ENCODE measurements around the gene KRTAP4-3. TPM values are rescaled to one million over a fixed set of nuclear protein-coding genes. Genes with fewer than 3 reads are reported as not detected.

The KRTAP4-3 gene
- total and polyA plus RNA-seq, 2 of the 8 experiments (the other 6 are each of a cell fraction or from before 2014, with no cell fraction given): not detected

DNA sequence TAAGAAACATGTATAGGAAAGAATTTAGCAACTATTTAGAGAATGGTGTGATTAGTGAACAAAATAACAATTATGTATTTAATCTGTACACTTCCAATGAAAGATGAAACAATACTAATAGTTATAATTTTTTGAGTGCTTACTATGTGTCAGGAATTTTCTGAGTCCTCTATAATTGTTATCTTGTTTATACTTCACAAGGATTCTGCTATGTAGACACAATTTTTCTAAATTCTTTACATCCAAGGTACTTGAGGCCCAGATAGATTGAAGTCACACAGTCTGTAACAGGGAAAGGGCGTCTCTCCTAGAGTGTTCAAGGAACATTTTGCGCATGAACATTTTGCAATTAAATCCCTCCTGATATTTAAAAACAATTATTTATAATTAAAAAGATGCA, 43.0 kb downstream of the KRTAP4-3 start:
- H3K36me3 ChIP-seq (ENCODE audit: control insufficient read depth in 2 of 4, insufficient read depth in 4 of 4, low read length in 3 of 4): no peaks in the 10 kb centered on the region
- POLR2A ChIA-PET (ENCODE audit: partially characterized antibody): no interaction called here
- H3K14ac ChIP-seq (ENCODE audit: insufficient read length): no peak overlapping the region
- no peaks in the 10 kb centered on the region for H3K27me3 ChIP-seq (replicated peaks in 1 of 4; ENCODE audit: control insufficient read depth in 3 of 4, extremely low read depth in 1 of 4, insufficient read depth in 3 of 4, low read length in 3 of 4)
- H3K9ac ChIP-seq (replicated peaks in 1 of 4; ENCODE audit: extremely low read depth in 1 of 4, low read depth in 3 of 4, low read length in 3 of 4): no peak overlapping the region
- no peak overlapping the region for H2BK5ac ChIP-seq (ENCODE audit: low read depth, low read length)
- no peak overlapping the region for H4K91ac ChIP-seq (replicated peaks; ENCODE audit: insufficient read length, low read length)
- DNase-seq (ENCODE audit: low read depth in 1 of 2, low spot score in 2 of 2) (no peak), FAIRE-seq (no peak)
- H2AK5ac ChIP-seq (ENCODE audit: low read depth, low read length): no peak overlapping the region
- no peak overlapping the region for H2BK12ac ChIP-seq (ENCODE audit: low read depth, low read length)
- no peaks in the 10 kb centered on the region for H3K4me1 ChIP-seq (replicated peaks in 1 of 4; ENCODE audit: control insufficient read depth in 3 of 4, insufficient read depth in 4 of 4, low read length in 3 of 4)
- no peak overlapping the region for H3K27ac ChIP-seq (ENCODE audit: low read depth, low read length)
- no peak overlapping the region for H4K5ac ChIP-seq (ENCODE audit: insufficient read length, low read depth, low read length)
- CTCF ChIA-PET (ENCODE audit: partially characterized antibody): no interaction called here
- H3K4me2 ChIP-seq (ENCODE audit: insufficient read depth in 1 of 2, low read depth in 2 of 2, low read length in 2 of 2): no peak overlapping the region
- no peaks in the 10 kb centered on the region for H3K79me1 ChIP-seq (ENCODE audit: low read depth, low read length)
- H3K18ac ChIP-seq (ENCODE audit: extremely low read depth, low read length): no peak overlapping the region
- no peak overlapping the region for H2BK15ac ChIP-seq (ENCODE audit: low read length)
- WGBS, 2 experiments (ENCODE audit: extremely low coverage in 1 of 2, insufficient coverage in 1 of 2, insufficient read length in 1 of 2, insufficient replicate concordance in 2 of 2, low coverage in 1 of 2, low lambda C conversion rate in 2 of 2, missing lambda C conversion rate in 1 of 2): 83% methylated on average over 2 of the region's 2 CpGs; no CpG with 5 or more reads in 1 of the 2 experiments
- H4K20me1 ChIP-seq (replicated peaks in 1 of 2; ENCODE audit: control insufficient read depth in 1 of 2, insufficient read depth in 2 of 2, low read length in 2 of 2): no peaks in the 10 kb centered on the region
- no peak overlapping the region for H4K8ac ChIP-seq (ENCODE audit: extremely low read depth, insufficient read depth, low read length)
- 0 out of 4 replicates have a peak, but pooled peaks cover 0 to 5% of the 10 kb centered on the region in 2 experiments for H3K9me3 ChIP-seq (ENCODE audit: insufficient read depth in 2 of 2, low read depth in 1 of 2, low read length in 1 of 2)
- H2AFZ ChIP-seq (ENCODE audit: low read length): no peak overlapping the region
- H2BK120ac ChIP-seq (replicated peaks; ENCODE audit: low read depth, low read length): no peak overlapping the region
- no peak overlapping the region for H3K4me3 ChIP-seq (ENCODE audit: extremely low read depth in 1 of 4, insufficient read depth in 2 of 4, low read depth in 3 of 4, low read length in 4 of 4)
- no peaks in the 10 kb centered on the region; the same call in 1 of the 2 replicates for H3K23me2 ChIP-seq (ENCODE audit: low read depth, low read length)
- no peak overlapping the region for H3K23ac ChIP-seq (ENCODE audit: insufficient read length)
- H3K79me2 ChIP-seq (ENCODE audit: control insufficient read depth in 1 of 2, insufficient read depth in 2 of 2, low read length in 2 of 2): no peaks in the 10 kb centered on the region
- no peak overlapping the region for H2BK20ac ChIP-seq (ENCODE audit: low read length)
- H3K4ac ChIP-seq (replicated peaks; ENCODE audit: insufficient read length, low read depth, low read length): no peak overlapping the region
- H3K56ac ChIP-seq (replicated peaks; ENCODE audit: insufficient read length, low read depth, low read length): no peak overlapping the region
- TF ChIP-seq BRCA1 (IDR thresholded peaks at IDR 0.05; ENCODE audit: low read depth, low read length) (no peak), TAF1 (IDR thresholded peaks at IDR 0.05; ENCODE audit: low read depth, low read length) (no peak), USF2 (IDR thresholded peaks at IDR 0.05; ENCODE audit: low read length) (no peak), JUND (IDR thresholded peaks at IDR 0.05; ENCODE audit: low read length) (no peak), SIX5 (IDR thresholded peaks at IDR 0.05; ENCODE audit: low read depth, low read length) (no peak), SP4 (IDR thresholded peaks at IDR 0.05; ENCODE audit: low read length) (no peak), HDAC6 (IDR thresholded peaks at IDR 0.05; ENCODE audit: low read depth, low read length) (no peak), RAD21 (IDR thresholded peaks at IDR 0.05 in 1 of 2, conservative IDR thresholded peaks at IDR 0.05 in 1 of 2; ENCODE audit: low read depth in 2 of 2, low read length in 2 of 2) (no peak), POLR2AphosphoS5 (IDR thresholded peaks at IDR 0.05; ENCODE audit: low read depth, low read length) (no peak), RXRA (IDR thresholded peaks at IDR 0.05; ENCODE audit: insufficient read depth, low read depth, low read length) (no peak), CHD1 (IDR thresholded peaks at IDR 0.05; ENCODE audit: low read depth, low read length) (no peak), CTBP2 (IDR thresholded peaks at IDR 0.05; ENCODE audit: borderline replicate concordance, insufficient read depth, insufficient read length, low read length) (no peak), KDM4A (IDR thresholded peaks at IDR 0.05; ENCODE audit: low read depth, low read length, severe bottlenecking) (no peak), RBBP5 (IDR thresholded peaks at IDR 0.05; ENCODE audit: borderline replicate concordance, low read depth, low read length) (no peak)

All from H1 (cell line).